ACC112 (cell line): Measurements from ENCODE around the gene FBH1.

ENCODE experiments used
- H2AFZ ChIP-seq: fragments of 200-600 bp; sonication (generic); one replicate; pipeline ENCODE4 v1.6.0; 2017; ENCODE audit warnings: antibody characterized with exemption, low read length; ENCODE audit not compliant: unreplicated experiment
- H3K27ac ChIP-seq: fragments of 200-600 bp; sonication (generic); 2 replicates; pipeline ENCODE4 v1.5.1; 2014; ENCODE audit warnings: low read depth, mild to moderate bottlenecking, antibody characterized with exemption, low read length, moderate library complexity
- H3K27me3 ChIP-seq: fragments of 200-600 bp; sonication (generic); 2 replicates; pipeline ENCODE4 v1.6.1; 2014; ENCODE audit warnings: mild to moderate bottlenecking, antibody characterized with exemption, low read length, moderate library complexity, mixed read lengths; ENCODE audit not compliant: insufficient read depth
- H3K36me3 ChIP-seq: fragments of 200-600 bp; sonication (generic); 2 replicates; pipeline ENCODE4 v1.6.1; 2016; ENCODE audit warnings: mild to moderate bottlenecking, antibody characterized with exemption, low read length, moderate library complexity, mixed read lengths; ENCODE audit not compliant: insufficient read depth
- H3K4me1 ChIP-seq: fragments of 200-600 bp; sonication (generic); one replicate; pipeline ENCODE4 v1.6.1; 2016; ENCODE audit warnings: low read length, mixed read lengths; ENCODE audit not compliant: insufficient read depth, unreplicated experiment, control insufficient read depth
- H3K4me3 ChIP-seq: fragments of 200-600 bp; sonication (generic); 2 replicates; pipeline ENCODE4 v1.5.1; 2014; ENCODE audit warnings: mild to moderate bottlenecking, low read depth, low read length
- H3K79me2 ChIP-seq: fragments of 200-600 bp; sonication (generic); one replicate; pipeline ENCODE4 v1.6.0; 2016; ENCODE audit warnings: low read length; ENCODE audit not compliant: control insufficient read depth, unreplicated experiment, insufficient read depth

FBH1 gene

GRCh38 chr10:5977471-5978229 is 87.6 kb downstream of the FBH1 start, which contains the start of gene IL15RA:
Gene IL15RA, minus strand, starts transcription at chr10:5977543. Its CDS starts 51 bp downstream, at chr10:5977492.
- H3K27me3 ChIP-seq = no peaks in the 10 kb centered on the region
- H3K27ac ChIP-seq = peak within 1 kb of the TSS; percentile 49; the same call in 1 of the 2 replicates
- peaks cover 8% of the 10 kb centered on the region for H3K4me1 ChIP-seq
- peak within 1 kb of the TSS; percentile 94 for H3K4me3 ChIP-seq
- H3K36me3 ChIP-seq = no peaks in the 10 kb centered on the region
- H3K79me2 ChIP-seq = peaks cover 13% of the 10 kb centered on the region
- peak within 1 kb of the TSS; percentile 57 for H2AFZ ChIP-seq

GRCh38 chr10:5978230-5978489 is 88.1 kb downstream of the FBH1 start:
- Histone ChIP-seq H3K4me3 (peak overlapping the region; percentile 94), H3K4me1 (peaks cover 8% of the 10 kb centered on the region), H3K36me3 (no peaks in the 10 kb centered on the region), H3K27me3 (no peaks in the 10 kb centered on the region), H3K27ac (no peak overlapping the region), H3K79me2 (peaks cover 7% of the 10 kb centered on the region), H2AFZ (no peak overlapping the region)

GRCh38 chr10:5981529-5981928 is 91.5 kb downstream of the FBH1 start:
- Histone ChIP-seq H3K27ac (no peak overlapping the region), H3K4me1 (peaks cover 9% of the 10 kb centered on the region), H3K36me3 (no peaks in the 10 kb centered on the region), H3K4me3 (no peak overlapping the region), H2AFZ (no peak overlapping the region), H3K27me3 (no peaks in the 10 kb centered on the region), H3K79me2 (no peaks in the 10 kb centered on the region)

GRCh38 chr10:5983774-5984173 is 93.7 kb downstream of the FBH1 start:
- no peak overlapping the region for H3K27ac ChIP-seq
- no peaks in the 10 kb centered on the region for H3K27me3 ChIP-seq
- no peaks in the 10 kb centered on the region for H3K36me3 ChIP-seq
- H3K4me3 ChIP-seq = no peak overlapping the region
- no peak overlapping the region for H2AFZ ChIP-seq
- H3K4me1 ChIP-seq = peaks cover 9% of the 10 kb centered on the region
- H3K79me2 ChIP-seq = no peaks in the 10 kb centered on the region

GRCh38 chr10:5985029-5985428 is 95.0 kb downstream of the FBH1 start:
- H3K36me3 ChIP-seq = no peaks in the 10 kb centered on the region
- no peaks in the 10 kb centered on the region for H3K27me3 ChIP-seq
- H3K79me2 ChIP-seq = no peaks in the 10 kb centered on the region
- H3K27ac ChIP-seq = no peak overlapping the region
- H2AFZ ChIP-seq = no peak overlapping the region
- H3K4me3 ChIP-seq = no peak overlapping the region
- H3K4me1 ChIP-seq = peaks cover 9% of the 10 kb centered on the region
